HepG2 (cell line): ENCODE measurements around the gene SYT1. TPM values are rescaled to one million over a fixed set of nuclear protein-coding genes. Genes with fewer than 3 reads are reported as not detected.

Source experiments
- ATAC-seq: fragments of 200-7000 bp; cut with Tn5 transposase; 3 replicates; pipeline ENCODE4 v1.9.1; 2020; ENCODE audit warnings: mild to moderate bottlenecking, moderate library complexity
- BruUV-seq: library from RNA; stranded (reverse); fragments of 400-500 nt; replicated peaks from 2 replicates; lab custom pipeline; 2021; lab: Mats Ljungman, UMichigan
- CTCF ChIA-PET: fragments of 300-600 bp; formaldehyde crosslinking; extraction: SDS; loops from one replicate; lab custom pipeline; 2021; ENCODE audit warnings: low total read pairs, inconsistent platforms, low intra/inter-chr PET ratio; lab: Yijun Ruan, JAX
- POLR2A ChIA-PET: fragments of 350-600 bp; sonication (Branson Sonifier 250); formaldehyde crosslinking; loops from one replicate; lab custom pipeline; 2020; ENCODE audit warnings: antibody characterized with exemption, inconsistent platforms; lab: Yijun Ruan, JAX
- DNase-seq: peaks from one replicate; pipeline ENCODE4 v3.0.0-alpha.2; 2015; ENCODE audit warnings: low spot score
- FAIRE-seq: peaks from 3 replicates; lab custom pipeline; 2011; peaks lifted over from hg19 to GRCh38; lab: Jason Lieb, UNC
- H2AFZ ChIP-seq: one replicate; pipeline ENCODE4 v1.6.1; 2011; ENCODE audit warnings: low read length, inconsistent platforms
- H3K27ac ChIP-seq: fragments of 300-600 bp; 3 replicates; pipeline ENCODE4 v1.8.0; 2011; ENCODE audit warnings: mixed run types, mild to moderate bottlenecking, mixed read lengths, low read length, inconsistent platforms; ENCODE audit not compliant: insufficient read depth; ENCODE audit errors: extremely low read length
- H3K27me3 ChIP-seq, 2 experiments: fragments of 200-600 bp in 1 of 2; 2 replicates in 1 of 2; 3 replicates in 1 of 2; pipeline versions ENCODE4 v1.6.0 to v1.8.0; 2011; ENCODE audit warnings: low read length in 2 of 2, mild to moderate bottlenecking in 2 of 2, moderate library complexity in 2 of 2, inconsistent platforms in 1 of 2; ENCODE audit not compliant: insufficient read depth in 2 of 2, control insufficient read depth in 1 of 2
- H3K36me3 ChIP-seq, 2 experiments: fragments of 200-600 bp in 1 of 2; replicated peaks in 1 of 2; 2 replicates in 1 of 2; 3 replicates in 1 of 2; pipeline versions ENCODE4 v1.5.1 to v1.8.0; 2011; ENCODE audit warnings: low read length in 2 of 2, inconsistent platforms in 1 of 2; ENCODE audit not compliant: insufficient read depth in 2 of 2, control insufficient read depth in 1 of 2
- H3K4me1 ChIP-seq: 2 replicates; pipeline ENCODE4 v1.5.1; 2012; ENCODE audit warnings: low read length, inconsistent platforms; ENCODE audit not compliant: insufficient read depth
- H3K4me2 ChIP-seq: 2 replicates; pipeline ENCODE4 v1.6.0; 2011; ENCODE audit warnings: low read depth, low read length, inconsistent platforms
- H3K4me3 ChIP-seq, 3 experiments: fragments of 200-600 bp in 1 of 3; sonication (generic), shearing (Covaris generic) in 1 of 3; replicated peaks in 1 of 3; 2 replicates each; pipeline ENCODE4 v1.5.1; 2011 to 2016; ENCODE audit warnings: low read length in 3 of 3, inconsistent platforms in 2 of 3, low read depth in 2 of 3, mild to moderate bottlenecking in 2 of 3, control low read depth in 1 of 3, mixed read lengths in 1 of 3; ENCODE audit not compliant: insufficient read depth in 1 of 3
- H3K79me2 ChIP-seq: one replicate; pipeline ENCODE4 v1.6.1; 2011; ENCODE audit warnings: low read length, inconsistent platforms; ENCODE audit not compliant: insufficient read depth
- H3K9ac ChIP-seq: 2 replicates; pipeline ENCODE4 v1.6.0; 2011; ENCODE audit warnings: mild to moderate bottlenecking, low read depth, low read length, inconsistent platforms; ENCODE audit not compliant: insufficient read depth
- H3K9me3 ChIP-seq: 2 replicates; pipeline ENCODE4 v1.5.1; 2012; ENCODE audit warnings: mild to moderate bottlenecking, low read length
- H4K20me1 ChIP-seq: 2 replicates; pipeline ENCODE4 v1.6.0; 2011; ENCODE audit warnings: inconsistent platforms, mild to moderate bottlenecking, low read length, moderate library complexity; ENCODE audit not compliant: insufficient read depth
- ELF1 ChIP-seq: sonication (generic); formaldehyde crosslinking; IDR thresholded peaks from 2 replicates; pipeline ENCODE4 v1.4.0; 2020; ENCODE audit warnings: missing genetic modification reagents
- ERF ChIP-seq: IDR thresholded peaks from 2 replicates; pipeline ENCODE4 v1.6.1; 2018; ENCODE audit warnings: missing biosample characterization, missing genetic modification reagents
- IKZF4 ChIP-seq: sonication (generic); formaldehyde crosslinking; IDR thresholded peaks from 2 replicates; pipeline ENCODE4 v1.5.1; 2020; ENCODE audit warnings: borderline replicate concordance, mild to moderate bottlenecking, low read depth, missing genetic modification reagents; ENCODE audit errors: not compliant biosample characterization
- JUNB ChIP-seq: sonication (generic); formaldehyde crosslinking; IDR thresholded peaks from 2 replicates; pipeline ENCODE4 v1.8.0; 2022; ENCODE audit warnings: missing genetic modification reagents, mild to moderate bottlenecking, borderline replicate concordance
- KLF6 ChIP-seq: IDR thresholded peaks from 2 replicates; pipeline ENCODE4 v1.8.0; 2016; ENCODE audit warnings: missing biosample characterization, missing genetic modification reagents
- MIER3 ChIP-seq: IDR thresholded peaks from 2 replicates; pipeline ENCODE4 v1.6.1; 2016; ENCODE audit warnings: missing compliant biosample characterization, borderline replicate concordance
- NFE2L1 ChIP-seq: sonication (generic); formaldehyde crosslinking; IDR thresholded peaks from 2 replicates; pipeline ENCODE4 v1.4.0; 2020; ENCODE audit warnings: missing genetic modification reagents, mild to moderate bottlenecking, borderline replicate concordance
- NFKBIZ ChIP-seq: IDR thresholded peaks from 2 replicates; pipeline ENCODE4 v1.6.1; 2018; ENCODE audit warnings: missing genetic modification reagents, missing compliant biosample characterization
- NFYC ChIP-seq: IDR thresholded peaks from 2 replicates; pipeline ENCODE4 v1.6.1; 2016; ENCODE audit warnings: missing genetic modification reagents, missing compliant biosample characterization
- RXRA ChIP-seq: sonication (generic); formaldehyde crosslinking; IDR thresholded peaks from 2 replicates; pipeline ENCODE4 v1.5.1; 2020; ENCODE audit warnings: missing genetic modification reagents
- YEATS2 ChIP-seq: sonication (generic); formaldehyde crosslinking; IDR thresholded peaks from 2 replicates; pipeline ENCODE4 v1.4.0; 2020; ENCODE audit warnings: missing genetic modification reagents, borderline replicate concordance
- ZEB1 ChIP-seq: IDR thresholded peaks from 2 replicates; pipeline ENCODE4 v1.6.1; 2012; ENCODE audit warnings: mild to moderate bottlenecking, low read depth, inconsistent platforms; ENCODE audit not compliant: insufficient replicate concordance
- ZMAT3 ChIP-seq: sonication (generic); formaldehyde crosslinking; conservative IDR thresholded peaks from 2 replicates; pipeline ENCODE4 v1.7.0; 2021; ENCODE audit warnings: missing genetic modification reagents
- ZNF264 ChIP-seq: sonication (generic); formaldehyde crosslinking; IDR thresholded peaks from 2 replicates; pipeline ENCODE4 v1.4.0; 2020; ENCODE audit warnings: missing genetic modification reagents
- ZNF430 ChIP-seq: sonication (generic); formaldehyde crosslinking; IDR thresholded peaks from 2 replicates; pipeline ENCODE4 v1.9.0; 2021; ENCODE audit warnings: mild to moderate bottlenecking, missing genetic modification reagents
- ZNF558 ChIP-seq: sonication (generic); formaldehyde crosslinking; IDR thresholded peaks from 2 replicates; pipeline ENCODE4 v1.9.0; 2022; ENCODE audit warnings: mild to moderate bottlenecking, missing genetic modification reagents, borderline replicate concordance
- WGBS: methylation state at CpG from one replicate; pipeline ENCODE4 v1.1.6; 2017; ENCODE audit warnings: low lambda C conversion rate; 5-methylcytosine and 5-hydroxymethylcytosine counted together
- in situ Hi-C: cut with HindIII; loops from 2 replicates; pipeline ENCODE4 v1.10.0; 2017; ENCODE audit warnings: low pct_unique_long_range_greater_than_20kb; ENCODE audit not compliant: extremely low pct_ligation_motif_present
- intact Hi-C: fragments of 100-400 bp; cut with micrococcal nuclease; formaldehyde crosslinking; loops from one replicate; pipeline ENCODE4 v1.10.0; 2022; ENCODE audit not compliant: unreplicated experiment
- polyA plus RNA-seq, 8 experiments: library from polyadenylated mRNA; depleted of rRNA in 3 of 8; stranded (reverse) in 7 of 8; unstranded in 1 of 8; fragments of >200 nt; fragmentation: Illumina TruSeq in 4 of 8; extraction: Trizol in 4 of 8; gene quantifications; 2 replicates each; pipeline versions ENCODE4 v1.2.1 to v1.2.3, GENCODE V29; 2011 to 2016; ENCODE audit warnings: low read depth in 4 of 8, missing spikeins in 1 of 8, mixed read lengths in 1 of 8; ENCODE audit not compliant: insufficient read depth in 1 of 8
- total RNA-seq, 5 experiments: library from RNA; depleted of rRNA; stranded (reverse); fragments of >200 nt; fragmentation: Illumina TruSeq; extraction: Trizol; gene quantifications; 2 replicates each; pipeline ENCODE4 v1.2.3, GENCODE V29; 2016; ENCODE audit warnings: low read depth in 1 of 5
- TF ChIP-seq, protein P1 (sequence below): sonication (generic); formaldehyde crosslinking; IDR thresholded peaks from 2 replicates; pipeline ENCODE4 v1.9.0; 2022; ENCODE audit warnings: low read depth, missing genetic modification reagents

Gene SYT1
- total and polyA plus RNA-seq, 2 of the 13 experiments (the other 11 are each of a cell fraction or from before 2014, with no cell fraction given) = not detected

GRCh38 chr12:79085106-79085682 is 220.6 kb downstream of the SYT1 start (continued):
- TF ChIP-seq MIER3 (CRISPR knock-in tag) = no peak

GRCh38 chr12:79086541-79087296 is 222.1 kb downstream of the SYT1 start:
- BruUV-seq = no TSS peak

DNA sequence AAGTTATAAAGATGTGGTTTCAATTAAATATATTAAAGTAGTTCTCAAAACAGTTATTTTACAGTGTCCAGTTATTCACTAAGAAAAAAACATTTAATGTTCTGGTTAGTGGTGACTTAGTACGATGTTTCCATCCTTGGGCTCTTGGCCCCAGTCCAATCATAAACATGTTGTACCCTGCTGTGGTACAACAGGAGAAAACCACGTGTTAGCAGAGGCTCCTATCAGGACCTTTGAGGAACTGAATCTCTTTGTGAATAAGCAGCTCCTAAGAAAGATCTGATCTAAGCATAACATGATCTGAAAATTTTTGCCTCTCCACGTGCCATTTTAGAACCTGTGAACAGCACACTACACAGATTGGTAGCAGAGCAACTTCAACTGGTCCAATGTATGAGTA is 234.0 kb downstream of the SYT1 start:
- Histone ChIP-seq H3K36me3 (no peaks in the 10 kb centered on the region), H2AFZ (no peak overlapping the region), H3K27me3 (no peaks in the 10 kb centered on the region), H3K27ac (no peak overlapping the region), H3K9ac (no peak overlapping the region), H3K4me1 (no peaks in the 10 kb centered on the region), H3K4me2 (no peak overlapping the region), H3K9me3 (no peaks in the 10 kb centered on the region), H4K20me1 (no peaks in the 10 kb centered on the region), H3K4me3 (no peak overlapping the region), H3K79me2 (no peaks in the 10 kb centered on the region)
- intact Hi-C loops (no loop called here), in situ Hi-C loops (no loop called here)
- WGBS = 0% methylated on average over 3 of the region's 3 CpGs
- CTCF ChIA-PET = no interaction called here
- FAIRE-seq (no peak), DNase-seq (no peak), ATAC-seq (no peak)
- no TSS peak for BruUV-seq
- POLR2A ChIA-PET = no interaction called here
- TF ChIP-seq KLF6 (CRISPR knock-in tag) (no peak), IKZF4 (CRISPR knock-in tag) (no peak), ERF (no peak), ELF1 (CRISPR knock-in tag) (no peak), RXRA (CRISPR knock-in tag) (no peak), ZNF264 (CRISPR knock-in tag) (no peak), YEATS2 (no peak), ZNF430 (no peak), ZEB1 (no peak), NFE2L1 (no peak), NFYC (no peak), ZNF558 (CRISPR knock-in tag) (no peak), ZMAT3 (CRISPR knock-in tag) (no peak)
- TF ChIP-seq, protein P1, sequence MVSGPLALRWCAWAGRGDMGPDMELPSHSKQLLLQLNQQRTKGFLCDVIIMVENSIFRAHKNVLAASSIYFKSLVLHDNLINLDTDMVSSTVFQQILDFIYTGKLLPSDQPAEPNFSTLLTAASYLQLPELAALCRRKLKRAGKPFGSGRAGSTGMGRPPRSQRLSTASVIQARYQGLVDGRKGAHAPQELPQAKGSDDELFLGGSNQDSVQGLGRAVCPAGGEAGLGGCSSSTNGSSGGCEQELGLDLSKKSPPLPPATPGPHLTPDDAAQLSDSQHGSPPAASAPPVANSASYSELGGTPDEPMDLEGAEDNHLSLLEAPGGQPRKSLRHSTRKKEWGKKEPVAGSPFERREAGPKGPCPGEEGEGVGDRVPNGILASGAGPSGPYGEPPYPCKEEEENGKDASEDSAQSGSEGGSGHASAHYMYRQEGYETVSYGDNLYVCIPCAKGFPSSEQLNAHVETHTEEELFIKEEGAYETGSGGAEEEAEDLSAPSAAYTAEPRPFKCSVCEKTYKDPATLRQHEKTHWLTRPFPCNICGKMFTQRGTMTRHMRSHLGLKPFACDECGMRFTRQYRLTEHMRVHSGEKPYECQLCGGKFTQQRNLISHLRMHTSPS = no peak

More at GRCh38 chr12:79086541-79087296, 222.1 kb downstream of the SYT1 start:
- no peak for DNase-seq
- ChIA-PET POLR2A (no interaction called here), CTCF (no interaction called here)
- Histone ChIP-seq H3K4me2 (no peak overlapping the region), H3K4me1 (no peaks in the 10 kb centered on the region), H4K20me1 (no peaks in the 10 kb centered on the region), H3K27me3 (no peaks in the 10 kb centered on the region), H3K27ac (no peak overlapping the region), H3K79me2 (no peaks in the 10 kb centered on the region), H3K9ac (no peak overlapping the region), H2AFZ (no peak overlapping the region), H3K36me3 (no peaks in the 10 kb centered on the region), H3K4me3 (no peak overlapping the region), H3K9me3 (no peaks in the 10 kb centered on the region)
- in situ Hi-C loops = no loop called here
- no peak for ATAC-seq
- WGBS = 15% methylated on average over 7 of the region's 8 CpGs
- intact Hi-C loops = no loop called here
- TF ChIP-seq NFKBIZ (CRISPR knock-in tag) (no peak), JUNB (CRISPR knock-in tag) (no peak)
- FAIRE-seq = no peak
